Measurements from ENCODE around the gene OR2L5. TPM values are rescaled to one million over a fixed set of nuclear protein-coding genes. Genes with fewer than 3 reads are reported as not detected.

The OR2L5 gene, protein sequence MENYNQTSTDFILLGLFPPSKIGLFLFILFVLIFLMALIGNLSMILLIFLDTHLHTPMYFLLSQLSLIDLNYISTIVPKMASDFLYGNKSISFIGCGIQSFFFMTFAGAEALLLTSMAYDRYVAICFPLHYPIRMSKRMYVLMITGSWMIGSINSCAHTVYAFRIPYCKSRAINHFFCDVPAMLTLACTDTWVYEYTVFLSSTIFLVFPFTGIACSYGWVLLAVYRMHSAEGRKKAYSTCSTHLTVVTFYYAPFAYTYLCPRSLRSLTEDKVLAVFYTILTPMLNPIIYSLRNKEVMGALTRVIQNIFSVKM
- not detected for total RNA-seq

DNA sequence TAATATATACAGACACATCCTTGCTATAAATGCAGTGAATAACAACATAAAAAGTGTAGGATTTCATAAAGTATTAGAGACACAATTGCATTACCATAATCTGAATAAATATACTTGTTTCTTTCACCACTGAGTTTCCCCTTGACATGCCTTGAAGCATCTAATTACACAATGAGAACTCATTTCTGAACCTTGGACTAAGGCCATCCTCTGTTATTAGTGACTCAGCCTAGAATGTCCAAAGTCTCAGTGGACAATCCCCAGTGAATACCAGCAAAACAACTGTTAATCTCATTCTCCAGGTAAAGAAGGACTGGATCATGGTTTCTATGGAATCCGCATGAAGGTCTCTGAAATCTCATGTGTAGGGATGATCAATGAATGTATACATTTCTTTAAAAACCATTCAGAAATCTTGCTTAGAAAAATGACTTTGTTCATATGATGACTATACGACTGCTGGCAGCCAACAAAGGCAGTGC, at the start of gene OR2L5:
OR2L5 (plus strand) TSS at position 432 of the 482 bp plus-strand sequence. CDS start 8,288 bp downstream, outside the sequence.
- H3K27me3 Mint-ChIP-seq, result no peaks in the 10 kb centered on the region
- ChIA-PET POLR2A (no interaction called here), CTCF (no interaction called here)
- no peak within 1 kb of the TSS for H3K27ac Mint-ChIP-seq
- no peaks in the 10 kb centered on the region for H3K4me1 Mint-ChIP-seq
- no peak within 1 kb of the TSS for H3K4me3 Mint-ChIP-seq
- intact Hi-C loops (cut with DNase I, micrococcal nuclease), result no loop called here
- H3K9me3 Mint-ChIP-seq (ENCODE audit: low read depth), result peaks cover 33% of the 10 kb centered on the region
- ATAC-seq, result no peak
- DNase-seq, result no peak
- peaks cover 5% of the 10 kb centered on the region for H3K36me3 Mint-ChIP-seq (ENCODE audit: low read depth)

DNA sequence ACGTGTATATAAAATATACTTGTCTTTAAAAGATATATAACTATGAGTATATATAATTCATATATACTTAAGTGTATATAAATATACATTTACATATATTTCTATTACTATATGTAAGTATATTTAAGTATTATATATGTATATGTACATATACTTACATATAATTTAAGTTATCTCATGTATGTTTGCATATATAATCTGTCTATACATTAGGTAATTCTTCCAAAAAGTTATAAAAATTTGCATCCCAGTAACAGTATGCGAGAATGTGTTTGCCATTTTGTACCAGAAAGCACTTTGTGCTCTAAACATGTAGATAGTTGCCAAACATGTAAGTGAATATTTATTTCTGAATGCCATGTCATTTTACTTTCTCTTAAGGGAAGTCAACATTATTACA, 48.5 kb upstream of the OR2L5 start, which contains the start of gene OR2AK2:
OR2AK2 (plus strand) TSS at position 301 of the 400 bp plus-strand sequence. CDS start 144 bp downstream, outside the sequence.
- Mint-ChIP-seq H3K36me3 (ENCODE audit: low read depth) (peaks cover 8% of the 10 kb centered on the region), H3K4me3 (no peak within 1 kb of the TSS), H3K9me3 (ENCODE audit: low read depth) (no peaks in the 10 kb centered on the region), H3K27ac (no peak within 1 kb of the TSS), H3K4me1 (peaks cover 9% of the 10 kb centered on the region), H3K27me3 (no peaks in the 10 kb centered on the region)
- DNase-seq (no peak), ATAC-seq (no peak)
- CTCF ChIA-PET, result no interaction called here
- POLR2A ChIA-PET, result no interaction called here
- intact Hi-C loops (cut with DNase I, micrococcal nuclease), result no loop called here

- CTCF ChIA-PET, result no interaction called here
- intact Hi-C loops (cut with DNase I, micrococcal nuclease), result no loop called here
- H3K27ac Mint-ChIP-seq, result no peak overlapping the region
- no peaks in the 10 kb centered on the region for H3K27me3 Mint-ChIP-seq
- H3K4me3 Mint-ChIP-seq, result no peak overlapping the region
- H3K9me3 Mint-ChIP-seq (ENCODE audit: low read depth), result peaks cover 4% of the 10 kb centered on the region
- DNase-seq (no peak), ATAC-seq (no peak)
- peaks cover 9% of the 10 kb centered on the region for H3K4me1 Mint-ChIP-seq
- POLR2A ChIA-PET, result no interaction called here
- H3K36me3 Mint-ChIP-seq (ENCODE audit: low read depth), result peaks cover 11% of the 10 kb centered on the region
These were observed 46.8 kb upstream of the OR2L5 start for GRCh38 chr1:247966532-247967204.

GRCh38 chr1:247992986-247993385, 20.5 kb upstream of the OR2L5 start:
- Mint-ChIP-seq H3K4me1 (no peaks in the 10 kb centered on the region), H3K4me3 (no peak overlapping the region), H3K27ac (no peak overlapping the region), H3K27me3 (no peaks in the 10 kb centered on the region), H3K9me3 (ENCODE audit: low read depth) (peaks cover 6% of the 10 kb centered on the region), H3K36me3 (ENCODE audit: low read depth) (no peaks in the 10 kb centered on the region)
- intact Hi-C loops (cut with DNase I, micrococcal nuclease), result no loop called here
- no peak for ATAC-seq
- DNase-seq, result no peak
- ChIA-PET CTCF (no interaction called here), POLR2A (no interaction called here)

DNA sequence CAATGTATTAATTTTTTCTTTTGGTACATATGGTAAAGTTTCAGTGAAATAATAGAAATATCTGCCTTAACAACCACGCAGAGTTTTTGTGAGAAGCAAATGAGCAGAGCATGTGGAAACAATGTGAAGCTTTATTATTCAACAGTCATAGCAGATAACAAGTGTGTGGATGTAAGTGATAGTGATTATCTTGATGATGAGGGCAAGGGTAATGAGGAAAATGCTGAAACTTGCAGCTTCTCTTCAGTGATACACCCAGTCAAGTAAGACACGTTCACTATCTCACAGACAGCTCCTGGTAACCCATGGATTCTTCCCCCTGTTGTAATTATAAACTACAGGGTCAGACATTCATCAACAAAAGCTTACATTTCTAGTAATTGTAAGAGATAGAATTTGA, 14.6 kb upstream of the OR2L5 start:
- DNase-seq, result no peak
- Mint-ChIP-seq H3K4me1 (peaks cover 7% of the 10 kb centered on the region), H3K36me3 (ENCODE audit: low read depth) (no peaks in the 10 kb centered on the region), H3K4me3 (no peak overlapping the region), H3K9me3 (ENCODE audit: low read depth) (peaks cover 7% of the 10 kb centered on the region), H3K27me3 (no peaks in the 10 kb centered on the region), H3K27ac (no peak overlapping the region)
- ChIA-PET POLR2A (no interaction called here), CTCF (no interaction called here)
- no peak for ATAC-seq
- intact Hi-C loops (cut with DNase I, micrococcal nuclease), result no loop called here

- CTCF ChIA-PET, result no interaction called here
- DNase-seq, result no peak
- POLR2A ChIA-PET, result no interaction called here
- Mint-ChIP-seq H3K4me3 (no peak overlapping the region), H3K27me3 (no peaks in the 10 kb centered on the region), H3K36me3 (ENCODE audit: low read depth) (no peaks in the 10 kb centered on the region), H3K9me3 (ENCODE audit: low read depth) (peaks cover 7% of the 10 kb centered on the region), H3K4me1 (peaks cover 7% of the 10 kb centered on the region), H3K27ac (no peak overlapping the region)
- intact Hi-C loops (cut with DNase I, micrococcal nuclease), result no loop called here
- ATAC-seq, result peak; percentile 63
These were observed 13.3 kb upstream of the OR2L5 start for GRCh38 chr1:248000169-248000568.

GRCh38 chr1:248007778-248008177, 5.7 kb upstream of the OR2L5 start:
- H3K36me3 Mint-ChIP-seq (ENCODE audit: low read depth), result peaks cover 8% of the 10 kb centered on the region
- no peak overlapping the region for H3K4me3 Mint-ChIP-seq
- ChIA-PET CTCF (no interaction called here), POLR2A (no interaction called here)
- H3K4me1 Mint-ChIP-seq, result no peaks in the 10 kb centered on the region
- no peak overlapping the region for H3K27ac Mint-ChIP-seq
- no peak for DNase-seq
- ATAC-seq, result no peak
- peaks cover 43% of the 10 kb centered on the region for H3K9me3 Mint-ChIP-seq (ENCODE audit: low read depth)
- intact Hi-C loops (cut with DNase I, micrococcal nuclease), result no loop called here
- H3K27me3 Mint-ChIP-seq, result no peaks in the 10 kb centered on the region

DNA sequence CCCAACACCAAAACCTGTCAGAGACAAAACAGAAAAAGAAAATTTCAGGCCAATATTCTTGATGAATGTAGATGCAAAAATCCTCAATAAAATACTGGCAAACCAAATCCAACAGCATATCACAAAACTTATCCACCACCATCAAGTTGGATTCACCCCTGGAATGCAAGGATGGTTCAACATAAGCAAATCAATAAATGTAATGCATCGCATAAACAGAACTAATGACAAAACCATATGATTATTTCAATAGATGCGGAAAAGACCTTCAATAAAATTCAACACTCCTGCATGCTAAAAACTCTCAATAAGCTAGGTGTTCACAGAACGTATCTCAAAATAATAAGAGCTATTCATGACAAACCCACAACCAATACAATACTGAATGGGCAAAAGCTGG, 3.8 kb upstream of the OR2L5 start:
- CTCF ChIA-PET, result no interaction called here
- H3K4me3 Mint-ChIP-seq, result no peak overlapping the region
- peaks cover 8% of the 10 kb centered on the region for H3K36me3 Mint-ChIP-seq (ENCODE audit: low read depth)
- H3K9me3 Mint-ChIP-seq (ENCODE audit: low read depth), result peaks cover 38% of the 10 kb centered on the region
- intact Hi-C loops (cut with DNase I, micrococcal nuclease), result no loop called here
- POLR2A ChIA-PET, result no interaction called here
- no peak overlapping the region for H3K27ac Mint-ChIP-seq
- no peaks in the 10 kb centered on the region for H3K4me1 Mint-ChIP-seq
- no peaks in the 10 kb centered on the region for H3K27me3 Mint-ChIP-seq
- DNase-seq (no peak), ATAC-seq (no peak)

GRCh38 chr1:248015803-248016202, 2.3 kb downstream of the OR2L5 start:
- DNase-seq (no peak), ATAC-seq (no peak)
- POLR2A ChIA-PET, result no interaction called here
- Mint-ChIP-seq H3K27ac (no peak overlapping the region), H3K36me3 (ENCODE audit: low read depth) (peaks cover 2% of the 10 kb centered on the region), H3K4me1 (no peaks in the 10 kb centered on the region), H3K27me3 (no peaks in the 10 kb centered on the region), H3K9me3 (ENCODE audit: low read depth) (peaks cover 18% of the 10 kb centered on the region), H3K4me3 (no peak overlapping the region)
- CTCF ChIA-PET, result no interaction called here
- intact Hi-C loops (cut with DNase I, micrococcal nuclease), result no loop called here

- Mint-ChIP-seq H3K36me3 (ENCODE audit: low read depth) (peaks cover 3% of the 10 kb centered on the region), H3K27me3 (no peaks in the 10 kb centered on the region), H3K27ac (no peak within 1 kb of the TSS), H3K4me1 (no peaks in the 10 kb centered on the region), H3K4me3 (no peak within 1 kb of the TSS), H3K9me3 (ENCODE audit: low read depth) (peaks cover 24% of the 10 kb centered on the region)
- intact Hi-C loops (cut with DNase I, micrococcal nuclease), result no loop called here
- ATAC-seq (no peak), DNase-seq (no peak)
- ChIA-PET CTCF (no interaction called here), POLR2A (no interaction called here)
These were observed 16.3 kb downstream of the OR2L5 start, which contains the start of gene OR2L2 for GRCh38 chr1:248029770-248030169. Gene OR2L2 (plus strand): TSS chr1:248030070. CDS start chr1:248038268, 8,198 bp downstream.

DNA sequence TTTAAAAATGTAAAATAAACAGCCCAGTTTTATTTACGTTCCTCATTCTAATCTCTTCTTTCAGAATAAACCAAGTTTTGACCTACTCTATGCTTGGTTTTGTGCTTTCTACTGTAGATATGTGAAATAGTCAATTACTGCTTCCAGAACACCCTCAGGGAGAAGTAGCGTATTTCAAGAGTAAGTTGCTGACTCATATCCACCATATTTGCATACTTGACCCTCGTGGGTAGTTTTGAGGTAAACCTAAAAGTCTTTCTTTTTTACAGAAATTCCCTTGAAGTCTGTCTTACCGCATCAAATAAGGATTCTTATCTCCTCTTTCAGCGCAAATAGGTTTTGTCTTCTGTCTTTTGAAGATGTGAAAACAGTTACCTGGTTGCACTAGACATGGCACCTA, 31.7 kb downstream of the OR2L5 start:
- no peaks in the 10 kb centered on the region for H3K4me1 Mint-ChIP-seq
- H3K27me3 Mint-ChIP-seq, result no peaks in the 10 kb centered on the region
- intact Hi-C loops (cut with DNase I, micrococcal nuclease), result no loop called here
- H3K36me3 Mint-ChIP-seq (ENCODE audit: low read depth), result peaks cover 1% of the 10 kb centered on the region
- DNase-seq (no peak), ATAC-seq (no peak)
- CTCF ChIA-PET, result no interaction called here
- POLR2A ChIA-PET, result no interaction called here
- H3K4me3 Mint-ChIP-seq, result no peak overlapping the region
- H3K27ac Mint-ChIP-seq, result no peak overlapping the region
- H3K9me3 Mint-ChIP-seq (ENCODE audit: low read depth), result peaks cover 25% of the 10 kb centered on the region

DNA sequence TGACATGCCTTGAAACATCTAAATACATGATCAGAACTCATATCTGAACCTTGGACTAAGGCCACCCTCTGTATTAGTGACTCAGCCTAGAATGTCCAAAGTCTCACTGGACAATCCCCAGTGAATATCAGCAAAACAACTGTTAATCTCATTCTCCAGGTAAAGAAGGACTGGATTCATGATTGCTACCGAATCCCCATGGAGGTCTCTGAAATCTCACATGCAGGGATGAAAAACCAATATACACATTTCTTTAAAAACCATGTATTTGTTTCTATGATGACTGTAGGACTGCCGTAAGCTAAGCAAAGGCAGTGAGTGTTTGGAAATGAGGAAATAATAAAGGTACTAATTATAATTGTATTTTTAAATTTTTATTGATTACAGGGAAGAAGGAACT, 33.1 kb downstream of the OR2L5 start, which contains the start of gene OR2L3:
OR2L3 (plus strand) TSS at position 301 of the 400 bp plus-strand sequence. CDS start 13,846 bp downstream, outside the sequence.
- no peak within 1 kb of the TSS for H3K4me3 Mint-ChIP-seq
- no peaks in the 10 kb centered on the region for H3K4me1 Mint-ChIP-seq
- ATAC-seq (no peak), DNase-seq (no peak)
- POLR2A ChIA-PET, result no interaction called here
- H3K27ac Mint-ChIP-seq, result no peak within 1 kb of the TSS
- H3K36me3 Mint-ChIP-seq (ENCODE audit: low read depth), result no peaks in the 10 kb centered on the region
- peaks cover 20% of the 10 kb centered on the region for H3K9me3 Mint-ChIP-seq (ENCODE audit: low read depth)
- intact Hi-C loops (cut with DNase I, micrococcal nuclease), result no loop called here
- H3K27me3 Mint-ChIP-seq, result no peaks in the 10 kb centered on the region
- CTCF ChIA-PET, result no interaction called here
